HCT116 (cell line): ENCODE measurements around the gene ANKRD13D. TPM values are rescaled to one million over a fixed set of nuclear protein-coding genes. Genes with fewer than 3 reads are reported as not detected.

Source experiments
- ATAC-seq: fragments of 200-7000 bp; cut with Tn5 transposase; 2 replicates; pipeline ENCODE4 v1.9.1; 2020; ENCODE audit warnings: mild to moderate bottlenecking, moderate library complexity
- BruUV-seq: library from RNA; stranded (reverse); fragments of 400-500 nt; replicated peaks from 2 replicates; lab custom pipeline; 2021; lab: Mats Ljungman, UMichigan
- CTCF ChIA-PET: fragments of 300-600 bp; sonication (Branson Sonifier 250); formaldehyde crosslinking; loops from one replicate; lab custom pipeline; 2021; ENCODE audit warnings: antibody characterized with exemption; lab: Charles Lee
- POLR2A ChIA-PET: fragments of 300-600, 350-600 bp; sonication (Branson Sonifier 250); formaldehyde crosslinking; loops from one replicate; lab custom pipeline; 2021; ENCODE audit warnings: antibody characterized with exemption; lab: Charles Lee
- RAD21 ChIA-PET, 2 experiments: fragments of 300-600 bp; sonication (Branson Sonifier 250); formaldehyde crosslinking; loops; one replicate each; lab custom pipeline; 2023; ENCODE audit warnings: low total read pairs in 2 of 2; ENCODE audit not compliant: uncharacterized antibody in 2 of 2, unreplicated experiment in 2 of 2, low non-redundant PET in 1 of 2; lab: Charles Lee
- DNase-seq: peaks from one replicate; pipeline ENCODE4 v3.0.0-alpha.2; 2010; ENCODE audit warnings: low read depth, low spot score
- H2AFZ ChIP-seq: fragments of 200-600 bp; shearing (Covaris generic), sonication (generic); 2 replicates; pipeline ENCODE4 v1.6.1; 2017; ENCODE audit warnings: low read depth, mixed run types, mixed read lengths, antibody characterized with exemption, low read length; ENCODE audit not compliant: poor library complexity, severe bottlenecking
- H3K27ac ChIP-seq: 2 replicates; pipeline ENCODE4 v1.5.1; 2012; ENCODE audit warnings: low read depth, low read length
- H3K27me3 ChIP-seq: fragments of 200-600 bp; sonication (generic); 2 replicates; pipeline ENCODE4 v1.6.1; 2016; ENCODE audit warnings: mixed run types, low read length, mixed read lengths; ENCODE audit not compliant: insufficient read depth
- H3K36me3 ChIP-seq, 2 experiments: fragments of 200-500 bp in 1 of 2; fragments of 200-600 bp in 1 of 2; sonication (Bioruptor generic) in 1 of 2; sonication (generic) in 1 of 2; 2 replicates each; pipeline versions ENCODE4 v1.5.1 to v1.6.1; 2014 to 2016; ENCODE audit warnings: low read length in 2 of 2, inconsistent platforms in 1 of 2, mixed read lengths in 1 of 2, mixed run types in 1 of 2; ENCODE audit not compliant: insufficient read depth in 2 of 2, control insufficient read depth in 1 of 2
- H3K4me1 ChIP-seq, 2 experiments: fragments of 200-600 bp in 1 of 2; sonication (generic) in 1 of 2; 2 replicates each; pipeline versions ENCODE4 v1.5.1 to v1.6.1; 2012 to 2017; ENCODE audit warnings: low read length in 2 of 2, inconsistent platforms in 1 of 2, mild to moderate bottlenecking in 1 of 2, mixed read lengths in 1 of 2, mixed run types in 1 of 2, moderate library complexity in 1 of 2; ENCODE audit not compliant: insufficient read depth in 2 of 2, control insufficient read depth in 1 of 2
- H3K4me2 ChIP-seq: fragments of 200-600 bp; sonication (generic); 2 replicates; pipeline ENCODE4 v1.6.1; 2017; ENCODE audit warnings: mixed run types, low read length, mixed read lengths
- H3K4me3 ChIP-seq, 2 experiments: fragments of 200-600 bp in 1 of 2; sonication (generic) in 1 of 2; replicated peaks in 1 of 2; 2 replicates each; pipeline ENCODE4 v1.5.1; 2011 to 2016; ENCODE audit warnings: low read length in 2 of 2, control low read depth in 1 of 2, low read depth in 1 of 2, mild to moderate bottlenecking in 1 of 2, mixed read lengths in 1 of 2, mixed run types in 1 of 2
- H3K79me2 ChIP-seq: fragments of 200-600 bp; sonication (generic); 2 replicates; pipeline ENCODE4 v1.6.1; 2017; ENCODE audit warnings: mild to moderate bottlenecking, mixed run types, low read length, moderate library complexity, mixed read lengths; ENCODE audit not compliant: insufficient read depth
- H3K9ac ChIP-seq: fragments of 200-600 bp; sonication (generic); 2 replicates; pipeline ENCODE4 v1.6.1; 2016; ENCODE audit warnings: low read length, mixed read lengths
- H3K9me2 ChIP-seq: fragments of 200-600 bp; sonication (generic), shearing (Covaris generic); 2 replicates; pipeline ENCODE4 v1.6.1; 2017; ENCODE audit warnings: mixed run types, mild to moderate bottlenecking, moderate library complexity; ENCODE audit not compliant: insufficient read depth
- H3K9me3 ChIP-seq, 2 experiments: fragments of 200-500 bp in 1 of 2; fragments of 200-600 bp in 1 of 2; sonication (Bioruptor generic) in 1 of 2; sonication (generic) in 1 of 2; 2 replicates each; pipeline ENCODE4 v1.6.1; 2014 to 2017; ENCODE audit warnings: low read length in 2 of 2, mixed read lengths in 2 of 2, inconsistent platforms in 1 of 2, low read depth in 1 of 2, mild to moderate bottlenecking in 1 of 2, mixed run types in 1 of 2, moderate library complexity in 1 of 2; ENCODE audit not compliant: control insufficient read depth in 1 of 2, insufficient read depth in 1 of 2
- H4K20me1 ChIP-seq: fragments of 200-600 bp; sonication (generic), shearing (Covaris generic); 2 replicates; pipeline ENCODE4 v1.6.1; 2017; ENCODE audit warnings: mixed run types, mild to moderate bottlenecking, moderate library complexity; ENCODE audit not compliant: insufficient read depth
- CBX3 ChIP-seq: IDR thresholded peaks from 2 replicates; pipeline ENCODE4 v1.6.1; 2012; ENCODE audit warnings: low read depth
- EGR1 ChIP-seq: IDR thresholded peaks from 2 replicates; pipeline ENCODE4 v1.6.1; 2012; ENCODE audit warnings: low read depth
- EZH2 ChIP-seq: fragments of 200-600 bp; sonication (generic); IDR thresholded peaks from 2 replicates; pipeline ENCODE4 v1.6.1; 2017; ENCODE audit warnings: antibody characterized with exemption, mixed run types
- EZH2phosphoT487 ChIP-seq: fragments of 200-600 bp; IDR thresholded peaks from 2 replicates; pipeline ENCODE4 v1.6.1; 2018; ENCODE audit warnings: antibody characterized with exemption, borderline replicate concordance
- MAX ChIP-seq: IDR thresholded peaks from 2 replicates; pipeline ENCODE4 v1.6.1; 2012
- POLR2AphosphoS5 ChIP-seq: IDR thresholded peaks from 2 replicates; pipeline ENCODE4 v1.6.1; 2011; ENCODE audit warnings: mild to moderate bottlenecking, low read depth, low read length, moderate library complexity
- YY1 ChIP-seq: IDR thresholded peaks from 2 replicates; pipeline ENCODE4 v1.6.1; 2011; ENCODE audit warnings: low read length, low read depth, moderate library complexity, mild to moderate bottlenecking; ENCODE audit not compliant: insufficient replicate concordance; ENCODE audit errors: extremely low read depth
- ZFX ChIP-seq: fragments of 450-650 bp; IDR thresholded peaks from 2 replicates; pipeline ENCODE4 v1.6.1; 2017
- ZNF274 ChIP-seq: fragments of 200-500 bp; sonication (Bioruptor generic); IDR thresholded peaks from 2 replicates; pipeline ENCODE4 v1.6.1; 2014; ENCODE audit warnings: mild to moderate bottlenecking, low read depth, low read length, inconsistent platforms
- intact Hi-C: fragments of 100-400 bp; cut with micrococcal nuclease; formaldehyde crosslinking; loops from 2 replicates; pipeline ENCODE4 v1.10.0; 2022
- total RNA-seq: library from RNA; stranded (reverse); gene quantifications from one replicate; pipeline ENCODE4 v1.2.1, GENCODE V29; 2021; ENCODE audit not compliant: unreplicated experiment
- TF ChIP-seq, protein P1 (sequence below), 3 experiments: fragments of 200-600 bp in 1 of 3; sonication (generic) in 1 of 3; IDR thresholded peaks in 2 of 3; conservative IDR thresholded peaks in 1 of 3; 2 replicates each; pipeline ENCODE4 v1.5.1; 2012 to 2017; ENCODE audit warnings: low read depth in 2 of 3, low read length in 2 of 3, antibody characterized with exemption in 1 of 3, borderline replicate concordance in 1 of 3, control low read depth in 1 of 3, mild to moderate bottlenecking in 1 of 3, mixed read lengths in 1 of 3, mixed run types in 1 of 3, moderate library complexity in 1 of 3; ENCODE audit not compliant: insufficient read depth in 1 of 3
- TF ChIP-seq, protein P2 (sequence below): IDR thresholded peaks from 2 replicates; pipeline ENCODE4 v1.6.1; 2011; ENCODE audit warnings: mild to moderate bottlenecking, low read length, moderate library complexity; ENCODE audit not compliant: insufficient replicate concordance; ENCODE audit errors: extremely low read depth

The ANKRD13D gene
- total RNA-seq, 1 experiment from 2014 or later, result 61.1 TPM

DNA sequence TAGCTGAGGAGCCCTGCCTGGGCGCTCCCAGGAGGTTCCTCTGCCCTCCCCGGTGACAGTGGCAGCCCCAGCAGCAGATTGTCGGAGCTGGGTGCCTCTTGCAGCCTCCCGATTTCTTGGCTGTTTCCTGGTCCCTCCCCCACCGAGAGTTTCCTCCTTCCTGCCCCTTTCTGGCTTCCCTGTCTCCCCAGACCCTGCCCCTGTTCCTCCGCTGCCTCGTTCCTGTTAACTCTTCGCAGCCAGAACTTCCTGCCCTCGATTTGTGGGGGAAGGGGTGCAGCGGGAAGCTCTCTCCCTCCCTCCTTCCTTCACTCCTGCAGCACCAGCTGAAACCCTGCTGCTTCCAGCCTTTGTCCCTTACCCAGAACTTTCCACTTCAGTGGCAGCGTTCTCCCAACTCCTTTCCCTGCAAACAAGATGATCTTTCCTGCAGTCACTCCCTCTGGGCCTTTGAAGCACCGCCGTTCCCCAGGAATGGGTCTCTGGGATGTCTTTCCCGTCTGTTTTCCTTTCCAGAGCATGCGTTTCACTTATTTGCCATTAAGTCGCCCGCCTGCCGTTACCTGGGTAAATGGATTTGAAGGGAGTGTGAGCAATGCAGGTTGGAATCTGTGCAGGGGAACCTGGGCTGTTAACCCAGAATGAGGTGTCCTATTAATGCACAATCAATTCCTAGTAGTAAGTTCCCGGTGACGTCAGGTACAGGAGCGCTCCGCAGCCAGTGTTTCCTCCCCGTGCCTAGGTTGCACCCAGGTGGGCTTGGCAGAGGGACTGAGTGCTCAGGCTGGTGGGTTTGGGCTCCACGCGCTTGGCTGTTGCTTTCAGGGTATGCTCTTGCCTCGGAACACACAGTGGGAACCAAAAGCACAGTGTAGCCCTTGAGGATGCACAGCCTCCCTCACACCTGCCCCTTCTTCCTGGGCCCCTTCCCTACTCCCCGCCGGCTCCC, 18.6 kb upstream of the ANKRD13D start:
- H3K4me1 ChIP-seq, result peaks cover 8 to 18% of the 10 kb centered on the region in 2 experiments; a peak in 3 of 4 replicates
- RAD21 ChIA-PET, result no interaction called here
- DNase-seq (no peak), ATAC-seq (no peak)
- H3K9me2 ChIP-seq, result no peaks in the 10 kb centered on the region
- H3K4me3 ChIP-seq, result no peak overlapping the region
- H3K36me3 ChIP-seq, result peaks cover 2 to 15% of the 10 kb centered on the region in 2 experiments; a peak in 1 of 4 replicates
- H3K9me3 ChIP-seq, result no peaks in the 10 kb centered on the region
- H3K9ac ChIP-seq, result no peak overlapping the region
- H3K27me3 ChIP-seq, result no peaks in the 10 kb centered on the region
- no peak overlapping the region for H3K27ac ChIP-seq
- TF ChIP-seq MAX (no peak), YY1 (no peak), POLR2AphosphoS5 (no peak), EGR1 (no peak), EZH2phosphoT487 (no peak), EZH2 (no peak), ZNF274 (no peak), ZFX (no peak), CBX3 (no peak)
- TF ChIP-seq, protein P1, sequence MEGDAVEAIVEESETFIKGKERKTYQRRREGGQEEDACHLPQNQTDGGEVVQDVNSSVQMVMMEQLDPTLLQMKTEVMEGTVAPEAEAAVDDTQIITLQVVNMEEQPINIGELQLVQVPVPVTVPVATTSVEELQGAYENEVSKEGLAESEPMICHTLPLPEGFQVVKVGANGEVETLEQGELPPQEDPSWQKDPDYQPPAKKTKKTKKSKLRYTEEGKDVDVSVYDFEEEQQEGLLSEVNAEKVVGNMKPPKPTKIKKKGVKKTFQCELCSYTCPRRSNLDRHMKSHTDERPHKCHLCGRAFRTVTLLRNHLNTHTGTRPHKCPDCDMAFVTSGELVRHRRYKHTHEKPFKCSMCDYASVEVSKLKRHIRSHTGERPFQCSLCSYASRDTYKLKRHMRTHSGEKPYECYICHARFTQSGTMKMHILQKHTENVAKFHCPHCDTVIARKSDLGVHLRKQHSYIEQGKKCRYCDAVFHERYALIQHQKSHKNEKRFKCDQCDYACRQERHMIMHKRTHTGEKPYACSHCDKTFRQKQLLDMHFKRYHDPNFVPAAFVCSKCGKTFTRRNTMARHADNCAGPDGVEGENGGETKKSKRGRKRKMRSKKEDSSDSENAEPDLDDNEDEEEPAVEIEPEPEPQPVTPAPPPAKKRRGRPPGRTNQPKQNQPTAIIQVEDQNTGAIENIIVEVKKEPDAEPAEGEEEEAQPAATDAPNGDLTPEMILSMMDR (IDR thresholded peaks at IDR 0.05 in 2 of 3, conservative IDR thresholded peaks at IDR 0.05 in 1 of 3; ENCODE audit: borderline replicate concordance in 1 of 3, insufficient read depth in 1 of 3, low read depth in 2 of 3, low read length in 2 of 3), result no peak
- TF ChIP-seq, protein P2, sequence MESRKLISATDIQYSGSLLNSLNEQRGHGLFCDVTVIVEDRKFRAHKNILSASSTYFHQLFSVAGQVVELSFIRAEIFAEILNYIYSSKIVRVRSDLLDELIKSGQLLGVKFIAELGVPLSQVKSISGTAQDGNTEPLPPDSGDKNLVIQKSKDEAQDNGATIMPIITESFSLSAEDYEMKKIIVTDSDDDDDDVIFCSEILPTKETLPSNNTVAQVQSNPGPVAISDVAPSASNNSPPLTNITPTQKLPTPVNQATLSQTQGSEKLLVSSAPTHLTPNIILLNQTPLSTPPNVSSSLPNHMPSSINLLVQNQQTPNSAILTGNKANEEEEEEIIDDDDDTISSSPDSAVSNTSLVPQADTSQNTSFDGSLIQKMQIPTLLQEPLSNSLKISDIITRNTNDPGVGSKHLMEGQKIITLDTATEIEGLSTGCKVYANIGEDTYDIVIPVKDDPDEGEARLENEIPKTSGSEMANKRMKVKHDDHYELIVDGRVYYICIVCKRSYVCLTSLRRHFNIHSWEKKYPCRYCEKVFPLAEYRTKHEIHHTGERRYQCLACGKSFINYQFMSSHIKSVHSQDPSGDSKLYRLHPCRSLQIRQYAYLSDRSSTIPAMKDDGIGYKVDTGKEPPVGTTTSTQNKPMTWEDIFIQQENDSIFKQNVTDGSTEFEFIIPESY, result no peak
- TF ChIP-seq, all 23 proteins: peak for 0
- CTCF ChIA-PET, result interaction anchor here (1.2 to 1.7 kb wide), 2 partner anchors 9 kb away, joined by 3 to 6 read pairs; no protein-coding TSS in a partner anchor
- POLR2A ChIA-PET, result interaction anchor here (0.8 kb wide), 1 partner anchor 31 kb away, joined by 3 read pairs; no protein-coding TSS in a partner anchor
- intact Hi-C loops, result no loop called here
- peaks cover 90% of the 10 kb centered on the region for H3K79me2 ChIP-seq
- H2AFZ ChIP-seq, result no peak overlapping the region
- H3K4me2 ChIP-seq, result no peak overlapping the region
- H4K20me1 ChIP-seq, result no peaks in the 10 kb centered on the region
- no TSS peak for BruUV-seq
